Activated CD4-positive, CD25-positive, alpha-beta regulatory T cell treated with anti-CD3 and anti-CD28 coated beads, Interleukin-2, amount 50 U/mL, for 24 hours (primary cell): Measurements from ENCODE around the gene PIGS.

Source experiments
- ATAC-seq, 2 donors: fragments of 150-1000 bp; cut with Tn5 transposase; one replicate each; pipeline ENCODE4 v1.10.0; 2021; ENCODE audit warnings: mild to moderate bottlenecking in 1 of 2, moderate library complexity in 1 of 2

Gene PIGS

DNA sequence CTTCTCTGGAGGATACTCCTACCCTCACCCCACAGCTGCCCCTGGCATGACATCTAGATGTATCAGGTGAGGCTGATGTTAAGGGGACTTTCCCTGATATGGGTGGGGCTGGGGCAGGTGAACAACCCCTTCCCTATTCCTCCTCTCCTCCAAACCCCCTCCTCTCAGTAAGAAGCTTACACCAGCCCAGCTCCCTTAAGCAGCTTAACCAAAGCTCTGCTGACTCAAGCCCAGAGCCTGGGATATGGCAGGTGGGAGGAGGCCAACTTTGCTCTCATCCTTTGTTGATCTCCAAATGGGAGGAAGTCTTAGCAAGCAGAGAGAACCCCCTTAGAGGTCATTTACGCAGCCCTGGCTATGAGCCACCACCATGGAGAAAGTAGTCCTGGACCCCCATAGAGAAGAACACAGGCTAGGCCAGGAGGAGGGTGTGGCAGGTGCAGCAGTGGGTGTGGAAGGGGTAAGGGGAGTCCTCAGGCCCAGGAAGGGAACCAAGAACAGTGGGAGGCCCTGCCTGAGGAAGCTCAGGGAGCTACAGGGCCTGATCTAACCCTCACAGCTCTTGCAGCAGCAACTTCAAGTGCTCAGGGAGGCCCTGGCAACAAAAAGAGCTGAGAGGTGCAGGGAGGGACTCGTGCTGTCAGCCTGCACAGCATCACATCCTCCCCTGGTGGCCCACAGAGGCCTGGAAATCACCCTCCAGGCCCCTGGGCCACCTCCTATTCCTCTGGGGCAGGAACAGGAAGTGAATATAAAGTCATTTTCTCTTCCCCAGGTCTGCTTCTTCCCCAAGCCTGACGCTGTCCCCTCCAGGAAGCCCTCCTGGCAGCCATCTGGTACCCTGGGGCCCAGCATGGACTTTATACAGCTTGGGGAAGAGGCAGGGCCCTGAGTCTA, 21.8 kb downstream of the PIGS start:
- ATAC-seq, result peak; percentile 68 to 73

DNA sequence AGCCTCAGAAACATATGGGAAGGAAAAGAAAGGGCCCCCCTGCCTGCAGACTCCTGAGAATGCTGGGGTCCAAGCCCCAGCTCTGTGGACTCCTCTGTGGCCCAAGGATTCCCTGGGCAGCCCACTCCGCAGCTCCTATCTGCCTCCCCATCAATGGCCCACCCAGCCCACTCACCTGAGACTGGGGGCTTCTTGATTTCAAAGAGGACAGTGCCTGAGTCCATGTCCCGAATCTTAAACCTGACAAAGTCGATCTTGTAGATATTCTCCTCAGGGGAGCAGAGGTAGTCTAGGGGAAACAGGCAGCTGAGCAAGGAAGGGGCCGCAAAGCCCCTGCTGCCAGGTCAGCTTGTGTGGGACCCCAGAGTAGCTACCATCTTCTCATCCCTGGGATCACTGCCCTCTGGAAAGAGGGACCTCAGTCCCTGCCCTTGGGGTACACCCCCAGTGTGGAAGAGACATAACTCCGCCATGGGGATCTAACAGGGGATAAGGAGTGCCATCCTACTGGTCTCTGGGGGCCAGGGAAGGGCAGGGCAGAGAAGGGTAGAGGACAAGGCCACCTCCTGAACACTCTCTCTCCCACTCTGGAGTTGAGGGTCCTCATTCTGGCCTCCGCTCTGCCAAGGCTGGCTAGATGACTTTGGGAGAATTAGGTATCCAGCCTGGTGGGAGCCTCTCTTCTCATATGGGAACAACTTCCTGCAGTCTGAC, 22.8 kb downstream of the PIGS start:
- no peak for ATAC-seq

DNA sequence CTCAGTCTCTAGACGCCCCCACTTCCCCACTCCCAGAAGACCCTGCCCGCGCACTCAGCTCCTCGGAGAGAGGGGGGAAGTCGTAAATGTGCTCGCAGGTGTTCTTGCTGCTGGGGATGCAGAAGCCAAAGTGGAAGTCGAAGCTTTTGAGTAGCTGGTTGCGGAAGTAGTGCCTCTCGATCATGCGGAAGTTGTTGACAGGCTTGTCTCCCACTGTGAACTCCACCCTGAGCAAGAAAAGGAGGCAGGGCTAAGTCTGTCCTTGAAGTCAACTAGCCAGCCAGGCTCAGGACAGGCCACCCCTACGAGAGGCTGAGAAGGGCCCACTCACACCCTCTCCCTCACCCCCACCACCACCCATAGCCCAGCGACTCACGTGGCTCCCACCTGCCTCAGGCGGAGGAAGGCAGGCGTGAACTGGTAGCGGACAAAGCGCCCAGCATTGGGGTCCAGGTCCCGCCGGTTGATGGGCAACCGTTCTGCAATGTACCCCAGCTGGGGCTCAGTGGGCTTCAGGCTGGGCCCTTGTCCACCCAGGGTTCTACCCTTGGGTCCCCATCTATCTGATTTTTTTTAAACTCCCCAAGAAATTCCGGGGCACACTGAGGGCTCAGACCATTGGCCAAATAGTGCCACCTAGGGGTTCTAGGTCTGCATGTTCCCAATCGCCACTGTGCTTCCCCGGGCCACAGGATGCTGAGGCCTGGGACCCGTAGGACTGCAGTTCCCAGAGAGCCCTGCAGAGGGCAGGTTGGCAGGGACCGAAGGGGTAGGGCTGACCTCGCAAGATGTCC, 23.5 kb downstream of the PIGS start:
- peak in 1 of 2 donors; percentile 18 for ATAC-seq

DNA sequence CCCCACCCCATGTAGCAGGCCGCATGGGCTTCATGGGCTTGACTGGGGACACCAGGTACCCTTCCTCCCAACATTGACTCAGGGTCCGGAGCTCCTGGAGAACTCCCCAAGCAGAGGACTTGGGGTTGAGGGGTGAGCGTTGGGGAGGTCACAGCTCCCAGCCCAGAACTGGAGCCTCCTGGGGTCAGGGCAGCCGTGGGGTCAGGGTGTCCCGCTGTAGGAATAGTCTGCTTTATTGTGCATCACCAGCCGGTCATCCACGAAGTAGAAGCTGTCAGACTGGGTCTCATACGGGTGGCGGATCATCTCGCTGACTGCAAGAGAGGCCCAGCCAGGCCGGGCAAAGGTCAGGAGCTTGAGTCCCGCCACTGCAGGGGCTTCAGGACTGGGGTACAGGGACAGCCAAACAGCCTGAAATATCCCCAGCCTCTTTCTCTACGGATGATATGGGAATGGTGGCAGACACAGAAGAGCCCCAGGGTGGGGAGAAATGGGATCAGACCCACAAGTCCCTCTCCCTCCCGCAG, 24.2 kb downstream of the PIGS start:
- ATAC-seq, result no peak

DNA sequence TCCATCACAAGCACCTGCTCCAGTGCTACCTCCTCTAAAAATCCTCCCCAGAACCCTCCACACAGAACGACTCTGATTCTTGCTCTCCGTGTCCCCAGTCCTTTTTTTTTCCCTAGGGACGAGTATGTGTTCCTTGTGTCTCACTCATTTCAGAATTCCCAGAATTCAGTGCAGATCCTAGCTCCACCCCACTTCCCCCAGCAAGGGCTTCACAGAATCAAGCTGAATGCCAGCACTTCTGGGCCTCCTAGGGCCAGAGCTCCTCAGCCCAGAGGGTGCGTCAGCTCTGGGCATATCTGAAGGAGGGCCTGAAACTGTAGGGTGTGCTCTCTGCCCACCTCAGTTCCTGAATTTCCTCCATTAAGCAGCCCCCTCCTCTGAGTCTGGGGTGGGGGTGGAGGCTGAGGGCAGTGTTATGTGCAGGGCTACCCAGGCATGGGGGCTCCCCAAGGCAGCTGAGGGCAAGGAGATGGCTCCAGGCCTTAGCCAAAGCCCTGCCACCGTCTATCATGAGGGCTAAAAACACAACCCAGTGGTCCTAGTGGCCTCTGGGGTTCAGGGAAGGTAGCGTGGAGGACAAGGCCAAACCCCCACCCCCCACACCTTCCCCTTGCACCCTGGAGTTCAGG, 25.4 kb downstream of the PIGS start:
- ATAC-seq, result no peak

DNA sequence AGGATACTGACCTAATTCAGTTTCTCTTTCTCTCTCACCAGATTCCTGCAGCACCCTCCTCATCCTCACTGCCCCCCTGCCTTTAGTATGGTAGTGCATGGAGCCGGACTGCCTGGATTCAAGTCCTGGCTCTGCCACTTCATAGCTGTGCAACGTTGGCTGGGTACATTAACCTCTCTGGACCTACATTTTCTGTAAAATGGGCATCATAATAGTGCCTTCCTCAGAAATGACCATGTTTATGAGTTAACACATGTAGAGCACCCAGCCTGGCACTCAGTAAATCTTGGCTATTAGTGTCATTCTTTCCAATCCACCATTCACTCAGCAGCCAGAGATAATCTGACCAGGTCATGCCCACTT, 26.2 kb downstream of the PIGS start:
- no peak for ATAC-seq

DNA sequence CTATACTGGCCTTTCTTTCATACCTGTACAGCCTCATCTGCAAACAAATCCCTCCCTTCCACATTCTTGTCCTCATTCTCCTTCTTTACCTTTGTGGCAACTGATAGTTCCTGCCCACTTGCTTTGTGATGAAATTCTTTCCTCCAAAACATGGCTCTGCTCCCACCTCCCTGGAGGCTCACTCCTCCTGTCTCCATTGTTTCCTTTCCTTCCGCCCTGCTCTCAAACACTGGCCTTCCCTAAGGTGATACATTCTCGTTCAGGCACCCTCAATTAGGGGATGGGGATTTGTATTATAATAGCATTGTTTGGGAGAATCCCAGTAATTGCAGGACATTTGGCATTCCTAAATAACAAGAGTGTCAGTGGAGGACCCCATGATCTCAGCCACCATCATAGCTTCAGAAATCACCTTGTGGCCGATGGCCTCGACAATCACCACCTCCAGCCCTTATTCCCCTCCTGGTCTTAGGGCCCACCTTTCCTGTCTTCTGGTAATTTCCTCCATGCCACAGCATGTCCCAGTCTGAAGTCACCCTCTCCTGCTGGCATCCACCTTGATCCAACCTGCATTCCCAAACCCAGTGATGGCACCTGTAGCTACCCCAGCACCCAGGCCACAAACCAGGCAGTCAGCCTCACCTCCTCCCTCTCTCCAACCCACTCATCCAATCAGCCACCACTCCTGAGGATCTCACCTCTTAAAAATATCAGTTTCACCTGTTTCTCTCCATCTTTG, 26.8 kb downstream of the PIGS start:
- no peak for ATAC-seq

DNA sequence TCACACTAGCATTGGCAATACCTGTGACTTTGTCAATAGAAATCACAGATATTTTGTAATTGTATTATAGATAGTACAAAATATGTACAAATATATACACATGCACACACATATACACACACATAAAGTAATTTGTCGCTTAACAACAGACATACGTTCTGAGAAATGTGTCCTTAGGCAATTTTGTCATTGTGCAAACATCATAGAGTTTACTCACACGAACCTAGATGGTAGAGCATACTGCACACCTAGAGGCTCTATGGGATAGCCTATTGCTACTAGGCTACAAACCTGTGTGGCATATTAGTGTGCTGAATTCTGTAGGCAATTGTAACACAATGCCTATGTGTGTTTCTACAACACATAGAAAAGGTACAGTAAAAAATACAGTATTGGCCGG, 29.9 kb downstream of the PIGS start:
- no peak for ATAC-seq

DNA sequence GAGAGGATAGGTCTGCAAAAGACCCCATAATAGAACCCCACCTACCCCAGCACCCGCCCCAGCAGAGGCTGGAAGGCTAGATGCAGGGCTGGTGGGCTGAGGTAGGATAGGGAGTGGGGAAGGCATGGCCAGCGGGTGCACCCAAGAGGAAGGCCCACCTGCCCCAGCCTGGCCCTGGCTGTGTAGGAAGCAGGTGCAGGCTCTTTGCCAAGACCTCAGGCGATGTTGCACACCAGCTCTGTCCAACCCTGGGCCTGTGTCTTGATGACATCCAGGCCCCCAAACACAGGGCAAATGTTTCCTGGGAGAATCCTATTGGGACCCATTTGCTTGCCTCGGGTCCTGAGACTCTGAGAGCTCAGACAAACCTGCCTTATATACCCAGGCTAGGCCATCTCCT, 31.1 kb downstream of the PIGS start:
- no peak for ATAC-seq

DNA sequence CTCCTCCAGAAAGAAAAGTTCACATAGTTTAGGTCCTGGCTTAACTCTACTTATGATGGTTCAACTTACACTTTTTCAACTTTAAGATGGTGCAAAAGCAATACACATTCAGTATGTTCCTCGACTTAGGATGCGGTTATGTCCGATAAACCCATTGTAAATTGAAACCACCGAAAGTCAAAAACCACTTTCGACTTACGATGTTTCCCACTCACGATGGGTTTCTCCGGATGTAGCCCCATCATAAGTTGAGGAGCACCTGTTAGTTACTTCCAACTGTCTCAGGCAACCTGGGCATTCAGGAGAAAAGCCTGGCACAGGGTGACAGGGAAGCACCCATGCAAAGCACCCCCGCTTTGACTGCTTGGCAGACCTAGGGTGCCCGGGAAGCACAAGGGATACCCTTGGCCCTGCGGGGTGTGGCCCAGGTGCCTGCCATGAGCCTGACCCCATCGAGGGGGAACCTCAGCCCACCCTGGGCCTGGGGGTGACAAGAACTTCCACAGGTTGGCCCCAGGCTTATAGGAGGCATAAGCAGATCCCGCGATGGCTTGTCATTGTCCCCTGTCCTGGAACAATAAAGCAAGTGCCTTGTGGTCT, 32.9 kb downstream of the PIGS start:
- no peak for ATAC-seq

DNA sequence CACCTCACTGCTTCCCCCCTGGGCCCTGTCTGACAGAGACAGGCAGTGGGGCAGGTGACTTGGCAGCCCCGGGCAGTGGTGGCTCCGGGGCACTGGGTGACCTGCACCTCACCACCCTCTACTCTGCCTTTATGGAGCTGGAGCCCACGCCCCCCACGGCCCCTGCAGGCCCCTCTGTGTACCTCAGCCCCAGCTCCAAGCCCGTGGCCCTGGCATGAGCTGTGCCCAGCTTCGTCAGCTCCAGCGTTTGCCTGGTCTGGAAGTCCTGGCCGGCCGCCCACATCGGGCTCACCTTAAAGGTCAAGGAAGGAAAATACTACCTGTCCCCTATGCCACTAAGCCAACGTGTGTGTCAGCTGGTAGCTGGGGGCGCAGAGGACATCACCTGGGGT, 34.1 kb downstream of the PIGS start:
- ATAC-seq, result no peak

DNA sequence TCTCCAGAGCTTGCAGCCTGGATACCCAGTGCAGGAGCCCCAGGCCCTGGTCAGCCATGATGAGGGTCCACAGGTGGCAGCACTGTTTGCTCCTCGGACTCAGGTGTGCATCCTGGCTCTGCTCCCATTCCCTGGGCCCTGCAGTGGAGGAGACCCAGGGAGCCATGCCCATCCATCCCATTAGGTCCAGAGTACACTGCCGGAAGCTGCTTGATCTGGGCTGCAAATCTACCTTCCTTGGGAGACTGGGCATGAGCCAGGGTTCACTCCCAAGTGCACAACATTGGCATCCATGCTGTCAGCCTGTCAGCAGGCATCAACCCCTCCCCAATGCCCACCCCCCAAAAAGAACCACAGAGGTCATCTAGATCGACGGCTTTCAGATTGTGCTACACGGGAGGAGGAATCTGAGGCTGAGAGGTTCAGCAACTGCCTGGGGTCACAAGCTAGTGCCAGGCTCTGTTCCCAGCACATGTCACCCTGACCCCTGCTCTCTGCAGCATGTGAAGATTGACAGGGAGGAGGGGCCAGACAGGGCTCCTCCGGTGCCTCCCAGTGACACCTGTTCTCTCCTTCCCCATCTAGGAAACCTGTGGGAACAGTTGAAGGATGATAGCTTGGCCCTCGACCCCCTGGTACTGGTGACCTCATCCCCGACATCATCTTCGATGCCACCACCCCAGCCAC, 34.6 kb downstream of the PIGS start:
- no peak for ATAC-seq

DNA sequence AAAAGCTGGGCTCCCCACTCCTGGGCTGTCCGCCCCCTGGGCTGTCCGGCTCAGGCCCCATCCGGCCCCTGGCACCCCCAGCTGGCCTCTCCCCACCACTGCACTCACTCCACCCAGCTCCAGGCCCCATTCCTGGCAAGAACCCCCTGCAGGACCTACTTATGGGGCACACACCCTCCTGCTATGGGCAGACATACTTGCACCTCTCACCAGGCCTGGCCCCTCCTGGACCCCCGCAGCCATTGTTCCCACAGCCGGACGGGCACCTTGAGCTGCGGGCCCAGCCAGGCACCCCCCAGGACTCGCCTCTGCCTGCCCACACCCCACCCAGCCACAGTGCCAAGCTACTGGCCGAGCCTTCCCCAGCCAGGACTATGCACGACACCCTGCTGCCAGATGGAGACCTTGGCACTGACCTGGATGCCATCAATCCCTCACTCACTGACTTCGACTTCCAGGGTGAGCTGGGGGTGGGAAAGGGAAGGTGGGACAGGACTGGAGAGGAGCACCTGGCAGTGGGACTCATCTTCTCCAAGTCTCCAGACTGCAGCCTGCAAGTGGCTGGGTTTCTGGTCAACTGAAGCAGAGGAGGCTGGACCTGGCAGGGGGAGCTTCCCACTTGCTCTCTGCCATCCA, 36.5 kb downstream of the PIGS start:
- no peak for ATAC-seq

DNA sequence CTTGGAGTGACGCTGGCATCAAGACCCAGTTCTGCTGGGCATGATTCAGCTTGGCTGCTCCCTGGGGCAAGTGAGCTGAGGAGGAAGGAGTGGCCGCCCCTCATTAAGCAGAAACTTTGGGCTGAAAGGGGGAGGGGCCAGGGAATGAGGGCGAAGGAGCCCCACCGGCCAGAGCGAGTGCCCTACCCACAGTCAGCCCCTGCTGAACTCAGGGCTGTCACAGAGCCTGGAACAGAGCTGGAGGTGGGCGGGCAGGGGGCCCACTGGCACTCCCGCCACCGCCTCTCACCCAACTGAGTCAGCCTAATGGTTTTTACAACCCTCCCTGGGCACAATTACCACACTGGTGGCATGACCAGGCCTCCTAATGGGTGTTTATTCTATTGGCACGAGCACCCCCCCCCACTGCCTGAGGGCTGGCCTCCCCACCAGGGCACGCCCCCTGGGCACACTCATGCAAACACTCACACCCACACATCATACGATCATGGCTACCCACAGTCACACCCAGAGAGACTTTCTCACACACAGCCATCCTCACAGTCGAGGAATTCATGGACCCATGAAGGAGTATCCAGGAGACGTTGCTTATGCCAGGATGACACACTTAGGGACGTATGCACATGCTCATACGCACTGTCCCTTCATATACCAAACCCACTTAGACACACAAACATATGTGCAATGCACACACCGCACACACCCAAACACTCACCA, 38.1 kb downstream of the PIGS start:
- ATAC-seq, result no peak

DNA sequence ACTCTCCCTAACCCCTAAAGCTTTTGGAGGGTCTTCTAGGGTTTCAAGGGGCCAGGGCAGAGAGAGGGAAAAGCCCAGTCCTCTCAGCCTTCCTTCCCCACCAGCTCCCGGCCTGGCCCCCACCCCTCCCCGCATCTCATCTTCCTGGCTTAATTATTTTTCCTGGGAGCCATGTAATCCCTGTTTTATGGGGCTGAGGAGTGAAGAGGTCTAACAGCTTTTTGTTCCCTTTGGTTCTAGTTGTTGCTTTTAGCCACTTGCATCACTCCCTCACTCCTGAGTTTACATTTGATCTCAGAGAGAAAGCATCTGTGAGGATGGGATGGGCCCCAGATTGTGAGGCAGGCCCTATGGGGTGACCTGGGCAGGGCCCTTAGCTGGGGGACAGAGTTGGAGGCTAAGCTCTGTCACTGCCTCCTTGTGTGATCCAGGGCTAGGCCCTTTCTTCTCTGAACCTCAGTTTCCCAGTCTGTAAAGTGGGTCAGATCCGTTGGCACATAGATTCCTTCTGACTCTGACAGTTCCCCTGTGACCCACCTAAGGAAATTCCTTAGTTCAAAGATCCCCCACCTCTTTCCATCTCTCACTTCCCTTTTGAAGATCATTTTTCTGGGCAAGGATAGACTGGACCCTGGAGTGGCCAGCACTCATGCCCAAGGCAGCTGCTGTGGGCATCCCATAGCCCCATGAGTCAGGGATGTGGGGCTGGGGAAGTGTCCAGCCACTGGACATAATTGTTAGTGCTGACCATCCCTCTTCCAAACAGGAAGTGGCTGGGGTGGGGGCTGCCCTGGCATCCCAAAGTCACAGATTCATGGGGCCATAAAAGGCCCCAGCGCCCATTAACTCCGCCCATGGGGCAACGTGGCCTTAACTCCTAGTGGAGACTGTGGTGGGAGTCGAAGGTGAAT, 39.0 kb downstream of the PIGS start:
- ATAC-seq, result no peak

DNA sequence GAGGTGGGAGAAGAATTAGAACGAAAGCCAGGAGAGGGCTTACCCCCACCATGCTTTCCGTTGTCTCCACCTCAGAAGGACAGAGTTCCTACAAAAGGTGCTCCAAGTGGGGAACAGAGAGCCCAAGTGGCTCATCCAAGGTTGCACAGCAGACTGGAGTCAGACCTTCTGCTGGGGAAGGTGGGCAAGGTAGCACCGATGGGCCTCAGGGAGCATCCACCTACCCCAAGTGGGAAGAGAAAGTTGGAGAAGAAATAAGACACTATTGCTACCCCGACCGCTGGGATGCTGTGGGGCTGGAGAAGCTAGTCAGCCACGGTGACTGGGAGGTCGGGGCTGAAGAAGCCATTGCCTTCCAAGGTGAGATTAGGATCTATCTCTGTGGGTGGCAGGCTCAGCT, 40.4 kb downstream of the PIGS start:
- no peak for ATAC-seq

DNA sequence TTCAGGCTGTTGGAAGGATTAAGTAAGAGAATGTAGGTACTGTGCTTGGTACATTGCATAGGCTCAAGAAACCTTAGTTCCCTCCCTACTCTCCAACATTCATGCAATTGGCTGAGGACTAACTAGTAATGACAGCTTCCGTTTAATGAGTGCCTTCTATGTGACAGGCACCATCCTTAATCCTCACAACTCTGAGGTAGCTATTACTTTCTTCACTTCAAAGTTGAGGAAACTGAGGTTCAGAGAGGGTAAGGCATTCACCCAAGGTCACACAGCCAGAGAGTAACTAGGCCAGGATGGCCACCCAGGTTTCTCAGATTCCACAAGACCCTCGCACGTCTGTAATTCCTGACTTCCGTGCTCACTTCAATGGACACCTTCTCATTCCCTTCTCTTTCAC, 41.1 kb downstream of the PIGS start:
- no peak for ATAC-seq

DNA sequence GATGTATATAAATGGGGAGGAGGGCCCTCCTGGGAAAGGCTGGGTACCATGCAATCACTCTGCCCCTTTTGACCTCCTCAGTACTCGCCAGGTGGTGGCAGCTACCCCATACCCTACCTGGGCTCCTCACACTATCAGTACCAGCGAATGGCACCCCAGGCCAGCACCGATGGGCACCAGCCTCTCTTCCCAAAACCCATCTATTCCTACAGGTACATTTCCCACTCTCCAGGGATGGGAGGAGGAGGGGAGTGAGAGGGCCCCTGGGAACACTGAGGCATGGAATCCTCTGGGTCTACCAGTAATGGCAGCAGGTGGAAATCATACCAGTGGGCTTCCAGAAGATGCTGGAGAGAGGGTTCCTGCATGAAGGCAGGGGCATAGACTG, 42.3 kb downstream of the PIGS start:
- no peak for ATAC-seq
